H1 (cell line): ENCODE data around the gene MRPL55. TPM values are rescaled to one million over a fixed set of nuclear protein-coding genes. Genes with fewer than 3 reads are reported as not detected.

Source experiments
- CTCF ChIA-PET: fragments of 300-600 bp; sonication (Branson Sonifier 250); formaldehyde crosslinking; loops from one replicate; lab custom pipeline; 2021; ENCODE audit not compliant: partially characterized antibody; lab: Charles Lee
- POLR2A ChIA-PET: fragments of 300-600 bp; sonication (Branson Sonifier 250); formaldehyde crosslinking; loops from one replicate; lab custom pipeline; 2021; ENCODE audit warnings: inconsistent platforms; ENCODE audit not compliant: partially characterized antibody; lab: Charles Lee
- DNase-seq, 2 experiments: peaks; one replicate each; pipeline versions ENCODE4 v3.0.0 to v3.0.0-alpha.2; 2010 to 2022; ENCODE audit warnings: low spot score in 2 of 2, low read depth in 1 of 2, mixed read lengths in 1 of 2
- FAIRE-seq: peaks from 2 replicates; lab custom pipeline; 2011; peaks lifted over from hg19 to GRCh38; lab: Jason Lieb, UNC
- H2AFZ ChIP-seq: 2 replicates; pipeline ENCODE4 v1.8.1; 2012; ENCODE audit warnings: low read length, inconsistent platforms
- H2AK5ac ChIP-seq: 2 replicates; pipeline ENCODE4 v1.6.1; 2013; ENCODE audit warnings: low read depth, low read length
- H2BK120ac ChIP-seq: replicated peaks from 2 replicates; pipeline ENCODE3; 2013; ENCODE audit warnings: low read depth, low read length, inconsistent platforms
- H2BK12ac ChIP-seq: 2 replicates; pipeline ENCODE4 v1.6.1; 2013; ENCODE audit warnings: low read depth, low read length
- H2BK15ac ChIP-seq: 2 replicates; pipeline ENCODE4 v1.6.1; 2013; ENCODE audit warnings: low read length
- H2BK20ac ChIP-seq: 2 replicates; pipeline ENCODE4 v1.6.1; 2013; ENCODE audit warnings: low read length
- H2BK5ac ChIP-seq: 2 replicates; pipeline ENCODE4 v1.6.1; 2013; ENCODE audit warnings: low read depth, low read length
- H3K14ac ChIP-seq: 2 replicates; pipeline ENCODE4 v1.6.1; 2013; ENCODE audit warnings: inconsistent platforms; ENCODE audit not compliant: insufficient read length
- H3K18ac ChIP-seq: 2 replicates; pipeline ENCODE4 v1.6.1; 2013; ENCODE audit warnings: low read length; ENCODE audit errors: extremely low read depth
- H3K23ac ChIP-seq: 2 replicates; pipeline ENCODE4 v1.6.1; 2013; ENCODE audit warnings: inconsistent platforms; ENCODE audit not compliant: insufficient read length
- H3K23me2 ChIP-seq: 2 replicates; pipeline ENCODE4 v1.6.1; 2013; ENCODE audit warnings: low read depth, low read length
- H3K27ac ChIP-seq: 2 replicates; pipeline ENCODE4 v1.6.1; 2011; ENCODE audit warnings: low read depth, low read length, inconsistent platforms
- H3K27me3 ChIP-seq, 4 experiments: replicated peaks in 1 of 4; 1 replicate in 1 of 4; 2 replicates in 3 of 4; pipeline versions ENCODE4 v1.6.1 to v1.8.1; 2011 to 2013; ENCODE audit warnings: low read length in 3 of 4, mild to moderate bottlenecking in 3 of 4, inconsistent platforms in 2 of 4, mixed read lengths in 2 of 4, moderate library complexity in 1 of 4; ENCODE audit not compliant: control insufficient read depth in 3 of 4, insufficient read depth in 3 of 4; ENCODE audit errors: extremely low read depth in 1 of 4
- H3K36me3 ChIP-seq, 4 experiments: 2 replicates each; pipeline versions ENCODE4 v1.6.1 to v1.8.1; 2011 to 2013; ENCODE audit warnings: mild to moderate bottlenecking in 4 of 4, low read length in 3 of 4, moderate library complexity in 2 of 4, control low read depth in 1 of 4, inconsistent platforms in 1 of 4; ENCODE audit not compliant: insufficient read depth in 4 of 4, control insufficient read depth in 2 of 4
- H3K4ac ChIP-seq: replicated peaks from 2 replicates; pipeline ENCODE3; 2013; ENCODE audit warnings: low read length, low read depth, mixed read lengths, inconsistent platforms; ENCODE audit not compliant: insufficient read length
- H3K4me1 ChIP-seq, 4 experiments: replicated peaks in 1 of 4; 1 replicate in 1 of 4; 2 replicates in 3 of 4; pipeline versions ENCODE4 v1.6.1 to v1.8.1; 2011 to 2013; ENCODE audit warnings: low read length in 3 of 4, inconsistent platforms in 2 of 4, mixed read lengths in 1 of 4; ENCODE audit not compliant: insufficient read depth in 4 of 4, control insufficient read depth in 3 of 4
- H3K4me2 ChIP-seq, 2 experiments: 2 replicates each; pipeline versions ENCODE4 v1.6.1 to v1.8.1; 2011 to 2013; ENCODE audit warnings: low read depth in 2 of 2, low read length in 2 of 2, control low read depth in 1 of 2, inconsistent platforms in 1 of 2, mild to moderate bottlenecking in 1 of 2; ENCODE audit not compliant: insufficient read depth in 1 of 2
- H3K4me3 ChIP-seq, 4 experiments: fragments of 200-600, 300-600 bp in 1 of 4; sonication (generic), shearing (Covaris generic), sonication (Bioruptor Twin) in 1 of 4; 2 replicates each; pipeline versions ENCODE4 v1.5.1 to v1.8.1; 2011 to 2016; ENCODE audit warnings: low read length in 4 of 4, low read depth in 3 of 4, control low read depth in 2 of 4, inconsistent platforms in 2 of 4, mild to moderate bottlenecking in 2 of 4, mixed read lengths in 1 of 4, moderate library complexity in 1 of 4; ENCODE audit not compliant: insufficient read depth in 2 of 4; ENCODE audit errors: extremely low read depth in 1 of 4
- H3K56ac ChIP-seq: replicated peaks from 2 replicates; pipeline ENCODE3; 2013; ENCODE audit warnings: low read depth, mild to moderate bottlenecking, mixed read lengths, low read length, inconsistent platforms; ENCODE audit not compliant: insufficient read length
- H3K79me1 ChIP-seq: 2 replicates; pipeline ENCODE4 v1.6.1; 2013; ENCODE audit warnings: low read depth, low read length, control low read depth
- H3K79me2 ChIP-seq, 2 experiments: 2 replicates each; pipeline versions ENCODE4 v1.6.1 to v1.8.1; 2012 to 2013; ENCODE audit warnings: low read length in 2 of 2, mild to moderate bottlenecking in 2 of 2, inconsistent platforms in 1 of 2; ENCODE audit not compliant: insufficient read depth in 2 of 2, control insufficient read depth in 1 of 2
- H3K9ac ChIP-seq, 4 experiments: replicated peaks in 1 of 4; 1 replicate in 1 of 4; 2 replicates in 3 of 4; pipeline versions ENCODE4 v1.6.1 to v1.8.1; 2011 to 2013; ENCODE audit warnings: low read depth in 3 of 4, low read length in 3 of 4, control low read depth in 2 of 4, mild to moderate bottlenecking in 2 of 4, moderate library complexity in 2 of 4, inconsistent platforms in 1 of 4; ENCODE audit errors: extremely low read depth in 1 of 4
- H3K9me3 ChIP-seq, 2 experiments: 2 replicates each; pipeline versions ENCODE4 v1.6.1 to v1.8.1; 2012 to 2013; ENCODE audit warnings: mild to moderate bottlenecking in 2 of 2, moderate library complexity in 2 of 2, control low read depth in 1 of 2, inconsistent platforms in 1 of 2, low read depth in 1 of 2, low read length in 1 of 2, mixed read lengths in 1 of 2; ENCODE audit not compliant: insufficient read depth in 2 of 2
- H4K20me1 ChIP-seq, 2 experiments: replicated peaks in 1 of 2; 2 replicates each; pipeline versions ENCODE3 to v1.8.1; 2011 to 2013; ENCODE audit warnings: inconsistent platforms in 2 of 2, low read length in 2 of 2, mild to moderate bottlenecking in 1 of 2; ENCODE audit not compliant: insufficient read depth in 2 of 2, control insufficient read depth in 1 of 2
- H4K5ac ChIP-seq: 2 replicates; pipeline ENCODE4 v1.6.1; 2013; ENCODE audit warnings: low read length, low read depth, mixed read lengths, inconsistent platforms; ENCODE audit not compliant: insufficient read length
- H4K8ac ChIP-seq: 2 replicates; pipeline ENCODE4 v1.8.0; 2013; ENCODE audit warnings: mild to moderate bottlenecking, moderate library complexity, low read length, inconsistent platforms; ENCODE audit not compliant: insufficient read depth; ENCODE audit errors: extremely low read depth
- H4K91ac ChIP-seq: replicated peaks from 2 replicates; pipeline ENCODE3; 2013; ENCODE audit warnings: low read length, mixed read lengths, inconsistent platforms; ENCODE audit not compliant: insufficient read length
- CBX5 ChIP-seq: fragments of 300-800, 300-1000 bp; sonication (generic); IDR thresholded peaks from 2 replicates; pipeline ENCODE4 v1.7.1; 2016; ENCODE audit warnings: antibody characterized with exemption, low read length, low read depth
- EP300 ChIP-seq, 2 experiments: IDR thresholded peaks; 1 replicate in 1 of 2; 2 replicates in 1 of 2; pipeline ENCODE4 v1.6.1; 2011 to 2012; ENCODE audit warnings: low read depth in 2 of 2, low read length in 2 of 2, mild to moderate bottlenecking in 2 of 2, borderline replicate concordance in 1 of 2, inconsistent platforms in 1 of 2, moderate library complexity in 1 of 2
- KDM4A ChIP-seq: IDR thresholded peaks from one replicate; pipeline ENCODE4 v1.7.1; 2012; ENCODE audit warnings: low read depth, mild to moderate bottlenecking, moderate library complexity, low read length, inconsistent platforms; ENCODE audit not compliant: severe bottlenecking
- RBBP5 ChIP-seq: IDR thresholded peaks from 2 replicates; pipeline ENCODE4 v1.7.1; 2012; ENCODE audit warnings: low read depth, mild to moderate bottlenecking, inconsistent platforms, low read length, moderate library complexity, borderline replicate concordance
- SAP30 ChIP-seq: fragments of 300-600 bp; sonication (generic); IDR thresholded peaks from 2 replicates; pipeline ENCODE4 v1.7.1; 2012; ENCODE audit warnings: low read length, moderate library complexity, mild to moderate bottlenecking, inconsistent platforms; ENCODE audit not compliant: insufficient read depth, insufficient replicate concordance
- WGBS, 2 experiments: shearing (Covaris generic) in 1 of 2; methylation state at CpG; one replicate each; pipeline versions ENCODE4 v1.1.6 to v1.1.7; 2013 to 2015; ENCODE audit warnings: low lambda C conversion rate in 2 of 2, mixed read lengths in 2 of 2, inconsistent platforms in 1 of 2, low coverage in 1 of 2, missing lambda C conversion rate in 1 of 2; ENCODE audit not compliant: insufficient replicate concordance in 2 of 2, insufficient coverage in 1 of 2, insufficient read length in 1 of 2; ENCODE audit errors: extremely low coverage in 1 of 2, missing lambda C conversion rate in 1 of 2; 5-methylcytosine and 5-hydroxymethylcytosine counted together
- polyA plus RNA-seq, 7 experiments: library from polyadenylated mRNA; depleted of rRNA in 3 of 7; stranded (reverse) in 5 of 7; unstranded in 2 of 7; fragments of >200 nt in 5 of 7; fragments of 200-250 nt in 2 of 7; gene quantifications; 1 replicate in 5 of 7; 2 replicates in 1 of 7; 4 replicates in 1 of 7; pipeline versions ENCODE4 v1.2.1 to v1.2.3, GENCODE V29; 2011 to 2013; ENCODE audit warnings: missing spikeins in 2 of 7, mixed read lengths in 2 of 7
- total RNA-seq: library from RNA; stranded (reverse); fragmentation: NEBNext Ultra II Directional; extraction: Animal tissue kit (Norgen Biotek cat#: 25700); gene quantifications from 2 replicates; pipeline ENCODE4 v1.2.1, GENCODE V29; 2021

The MRPL55 gene
- total and polyA plus RNA-seq, 2 of the 8 experiments (the other 6 are each of a cell fraction or from before 2014, with no cell fraction given): 59.0 to 244 TPM

- H3K9ac ChIP-seq: no peak overlapping the region
- 89% methylated on average over 4 of the region's 4 CpGs; no CpG with 5 or more reads in 1 of the 2 experiments for WGBS, 2 experiments
- H2BK15ac ChIP-seq: no peak overlapping the region
- H3K18ac ChIP-seq: no peak overlapping the region
- peaks cover 39 to 70% of the 10 kb centered on the region in 2 experiments for H3K79me2 ChIP-seq
- H3K9me3 ChIP-seq: peaks cover 3 to 5% of the 10 kb centered on the region in 2 experiments; a peak in 3 of 4 replicates
- no peak overlapping the region for H3K4me2 ChIP-seq
- no peak overlapping the region for H2BK12ac ChIP-seq
- DNase-seq: no peak
- H3K4me3 ChIP-seq: no peak overlapping the region
- ChIA-PET POLR2A (no interaction called here), CTCF (interaction anchor here (1.0 to 2.0 kb wide), 2 partner anchors 90 to 92 kb away, joined by 5 read pairs; no protein-coding TSS in a partner anchor)
- H2BK5ac ChIP-seq: no peak overlapping the region
- H3K23ac ChIP-seq: no peak overlapping the region
- peaks cover 48% of the 10 kb centered on the region for H3K79me1 ChIP-seq
- no peak overlapping the region for H4K5ac ChIP-seq
- H3K4me1 ChIP-seq: no peaks in the 10 kb centered on the region; a peak in 1 of 7 replicates
- no peak overlapping the region for H2BK20ac ChIP-seq
- no peak overlapping the region for H3K4ac ChIP-seq
- H2AK5ac ChIP-seq: no peak overlapping the region
- H3K36me3 ChIP-seq: peaks cover 13 to 29% (median 19%) of the 10 kb centered on the region in 4 experiments; a peak in 7 of 8 replicates
- H3K56ac ChIP-seq: no peak overlapping the region
- H4K8ac ChIP-seq: peak overlapping the region; percentile 58; the same call in 1 of the 2 replicates
- TF ChIP-seq CBX5 (no peak), EP300 (IDR thresholded peaks at IDR 0.05; ENCODE audit: borderline replicate concordance in 1 of 2, low read depth in 2 of 2, low read length in 2 of 2) (no peak), KDM4A (no peak), SAP30 (no peak), RBBP5 (no peak)
- H3K27me3 ChIP-seq: no peaks in the 10 kb centered on the region
- H2AFZ ChIP-seq: no peak overlapping the region
- H3K23me2 ChIP-seq: no peaks in the 10 kb centered on the region
- no peak overlapping the region for H3K27ac ChIP-seq
- no peak overlapping the region for H2BK120ac ChIP-seq
- H4K91ac ChIP-seq: no peak overlapping the region
- H3K14ac ChIP-seq: no peak overlapping the region
- no peak for FAIRE-seq
- H4K20me1 ChIP-seq: peaks cover 37 to 70% of the 10 kb centered on the region in 2 experiments
Observed at GRCh38 chr1:228095161-228095560, 13.9 kb downstream of the MRPL55 start.
